ENCODE results near the gene TPCN2. TPM values are rescaled to one million over a fixed set of nuclear protein-coding genes. Genes with fewer than 3 reads are reported as not detected.

The TPCN2 gene
- total and polyA plus RNA-seq, 12 donors: 3.1 to 21.6 (median 10.4) TPM

- WGBS, 4 donors: 81 to 92% (median 88%) methylated on average over 13 to 48 of the region's 48 CpGs
- no peak overlapping the region for H3K4me3 ChIP-seq
- TF ChIP-seq CTCF (IDR thresholded peaks at IDR 0.05) (no peak), POLR2A (IDR thresholded peaks at IDR 0.05) (no peak)
- H3K4me1 ChIP-seq (replicated peaks in 1 of 2): peaks cover 0 to 3% of the 10 kb centered on the region in 2 donors
- H3K9me3 ChIP-seq (replicated peaks in 1 of 3): no peaks in the 10 kb centered on the region
- H3K27me3 ChIP-seq: peaks cover 5% of the 10 kb centered on the region
- DNase-seq: no peak
- H3K27ac ChIP-seq: no peak overlapping the region
- intact Hi-C loops (cut with DNase I): no loop called here
- H3K36me3 ChIP-seq (replicated peaks in 1 of 2): peaks cover 0 to 4% of the 10 kb centered on the region in 2 donors
These were observed 42.9 kb upstream of the TPCN2 start for GRCh38 chr11:69005631-69006368.

GRCh38 chr11:69006816-69007215 is 41.9 kb upstream of the TPCN2 start:
- TF ChIP-seq CTCF (IDR thresholded peaks at IDR 0.05) (no peak), POLR2A (IDR thresholded peaks at IDR 0.05) (no peak)
- intact Hi-C loops (cut with DNase I): no loop called here
- H3K36me3 ChIP-seq (replicated peaks in 1 of 2): peaks cover 0 to 4% of the 10 kb centered on the region in 2 donors
- no peaks in the 10 kb centered on the region for H3K9me3 ChIP-seq (replicated peaks in 1 of 3)
- no peak for DNase-seq
- no peak overlapping the region for H3K4me3 ChIP-seq
- no peaks in the 10 kb centered on the region for H3K4me1 ChIP-seq (replicated peaks in 1 of 2)
- WGBS, 4 donors: 85 to 94% (median 88%) methylated on average over 12 of the region's 12 CpGs
- H3K27me3 ChIP-seq: peaks cover 15% of the 10 kb centered on the region
- peak overlapping the region in 1 of 5 donors; percentile 89 for H3K27ac ChIP-seq

GRCh38 chr11:69007975-69008381 is 40.8 kb upstream of the TPCN2 start:
- intact Hi-C loops (cut with DNase I): no loop called here
- WGBS, 4 donors: 63 to 75% (median 71%) methylated on average over 7 to 8 of the region's 8 CpGs
- DNase-seq: no peak
- no peaks in the 10 kb centered on the region for H3K9me3 ChIP-seq (replicated peaks in 1 of 3)
- TF ChIP-seq POLR2A (IDR thresholded peaks at IDR 0.05) (no peak), CTCF (IDR thresholded peaks at IDR 0.05) (no peak)
- H3K4me1 ChIP-seq (replicated peaks in 1 of 2): no peaks in the 10 kb centered on the region
- H3K27ac ChIP-seq: peak overlapping the region in 2 of 5 donors; percentile 45 to 89
- H3K4me3 ChIP-seq: no peak overlapping the region
- peaks cover 16% of the 10 kb centered on the region for H3K27me3 ChIP-seq
- H3K36me3 ChIP-seq (replicated peaks in 1 of 2): peaks cover 0 to 4% of the 10 kb centered on the region in 2 donors

GRCh38 chr11:69008737-69009440 is 39.8 kb upstream of the TPCN2 start:
- H3K27ac ChIP-seq: peak overlapping the region in 2 of 5 donors; percentile 45 to 89
- no peak overlapping the region for H3K4me3 ChIP-seq
- intact Hi-C loops (cut with DNase I): no loop called here
- TF ChIP-seq POLR2A (IDR thresholded peaks at IDR 0.05) (no peak), CTCF (IDR thresholded peaks at IDR 0.05) (no peak)
- peaks cover 16% of the 10 kb centered on the region for H3K27me3 ChIP-seq
- 57 to 82% (median 70%) methylated on average over 10 to 17 of the region's 17 CpGs for WGBS, 4 donors
- no peaks in the 10 kb centered on the region for H3K9me3 ChIP-seq (replicated peaks in 1 of 3)
- no peaks in the 10 kb centered on the region for H3K4me1 ChIP-seq (replicated peaks in 1 of 2)
- H3K36me3 ChIP-seq (replicated peaks in 1 of 2): peaks cover 0 to 4% of the 10 kb centered on the region in 2 donors
- peak in 5 of 7 donors; percentile 29 to 64 (median 43) for DNase-seq
